Measurements from ENCODE around the gene CCDC60.

DNA sequence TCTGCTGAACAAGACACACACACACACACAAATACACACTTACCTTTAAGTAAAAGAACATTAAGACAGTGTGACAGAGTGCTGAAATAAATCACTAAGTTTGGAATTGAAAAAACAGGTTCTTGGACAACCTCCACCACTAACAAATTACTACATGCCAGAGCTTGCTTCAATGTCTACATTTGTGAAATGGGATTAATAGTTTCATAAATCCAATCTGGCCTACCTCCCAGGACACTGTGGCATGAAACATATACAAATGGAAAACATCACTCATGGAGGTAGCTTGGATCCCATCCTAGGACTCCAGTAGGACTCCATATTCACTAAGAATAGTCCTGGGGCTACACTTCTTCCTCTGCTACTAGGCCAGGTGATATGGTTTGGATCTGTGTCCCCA, 8.2 kb upstream of the CCDC60 start:
- TF ChIP-seq POLR2A (IDR thresholded peaks at IDR 0.05; ENCODE audit: low read depth, low read length) (no peak), POLR2AphosphoS5 (IDR thresholded peaks at IDR 0.05; ENCODE audit: low read depth, low read length) (no peak), TAF1 (IDR thresholded peaks at IDR 0.05; ENCODE audit: low read depth, low read length) (no peak), PAX5 (IDR thresholded peaks at IDR 0.05; ENCODE audit: insufficient read depth, low read length, severe bottlenecking) (no peak), SPI1 (IDR thresholded peaks at IDR 0.05; ENCODE audit: low read depth, low read length) (no peak), POU2F2 (IDR thresholded peaks at IDR 0.05; ENCODE audit: low read depth, low read length) (no peak)

All from GM12891 (cell line).